Hematopoietic multipotent progenitor cell treated with erythropoietin and hydrocortisone succinate and interleukin-3 and kit ligand, for 6 days (in vitro differentiated cells): ENCODE data around the gene LYSMD3.

Source experiments
- DNase-seq: peaks from one replicate; pipeline ENCODE4 v3.0.0-alpha.2; 2015

Gene LYSMD3

DNA sequence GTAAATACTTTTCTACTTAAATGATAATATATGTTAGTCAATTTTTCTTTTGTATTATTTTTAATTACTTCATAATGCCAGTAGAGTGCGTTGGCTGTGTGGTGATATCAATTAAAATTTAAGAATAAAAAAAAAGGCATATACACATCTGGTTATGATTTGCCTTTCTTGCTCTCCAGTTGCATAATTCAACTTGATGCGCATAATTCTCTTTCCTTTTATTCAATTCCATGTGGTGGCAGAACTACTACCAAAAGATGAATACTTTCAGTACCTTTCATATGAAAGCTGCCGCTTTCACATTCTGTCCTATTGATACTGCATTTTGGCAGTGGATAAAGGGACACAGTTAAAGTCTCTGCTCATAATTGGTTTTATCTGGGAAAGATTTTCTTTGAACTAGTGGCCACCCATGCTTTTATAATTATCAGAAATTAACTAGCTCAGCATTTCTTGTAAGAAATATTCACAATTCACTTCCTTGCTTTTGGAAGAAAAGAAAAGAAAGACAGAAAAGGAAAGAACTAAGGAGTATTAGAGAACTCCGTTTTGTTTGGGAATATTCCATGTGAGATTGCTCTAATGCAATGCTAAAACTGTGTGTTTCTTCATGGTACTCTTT, 16.9 kb upstream of the LYSMD3 start:
- no peak for DNase-seq

DNA sequence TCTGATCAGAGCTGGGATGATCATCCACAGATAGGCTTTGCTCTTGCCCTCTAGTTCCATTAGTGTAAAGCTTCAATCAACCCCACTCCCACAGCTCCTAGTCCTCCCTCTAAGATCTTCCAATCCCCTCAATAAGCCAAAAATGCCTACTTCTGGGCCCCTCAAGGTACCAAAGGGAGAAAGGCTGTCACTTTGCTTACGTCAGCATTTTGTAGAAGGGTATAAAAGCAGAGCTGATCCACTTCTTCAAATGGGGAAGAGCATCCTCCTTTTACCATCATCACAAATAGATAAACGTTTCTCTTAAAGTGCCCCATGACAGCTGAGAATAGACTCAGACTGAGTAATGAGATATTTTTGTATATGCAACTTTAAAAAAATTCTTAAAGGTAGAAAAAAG, 16.1 kb upstream of the LYSMD3 start:
- DNase-seq, result no peak

DNA sequence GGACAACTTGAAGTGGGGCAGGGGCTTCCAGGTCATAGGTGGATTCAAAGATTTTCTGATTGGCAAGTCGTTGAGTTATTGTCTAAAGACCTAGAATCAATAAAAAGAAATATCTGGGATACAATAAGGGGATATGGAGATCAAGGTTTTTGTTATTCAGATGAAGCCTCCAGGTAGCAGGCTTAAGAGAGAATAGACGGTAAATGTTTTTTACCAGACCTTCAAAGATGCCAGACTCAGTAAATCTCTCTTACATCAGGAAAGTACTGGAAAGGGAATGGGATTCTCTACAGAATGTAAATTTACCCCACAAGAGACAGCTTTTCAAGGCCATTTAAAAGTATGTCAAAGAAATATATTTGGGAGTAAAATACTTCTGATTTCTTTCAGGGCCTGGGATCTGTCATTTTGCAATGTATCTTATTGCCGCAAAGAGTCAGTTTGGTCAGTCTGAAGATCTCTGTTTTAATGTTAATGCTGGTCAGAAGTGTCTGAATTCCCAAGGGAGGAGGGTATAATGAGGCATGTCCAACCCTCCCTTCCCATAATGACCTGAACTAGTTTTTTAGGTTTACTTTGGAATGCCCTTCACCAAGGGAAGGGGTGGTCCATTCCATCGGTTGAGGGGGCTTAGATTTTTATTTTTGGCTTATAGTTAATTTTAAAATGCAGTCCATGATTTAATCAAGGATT, 13.6 kb upstream of the LYSMD3 start:
- no peak for DNase-seq

DNA sequence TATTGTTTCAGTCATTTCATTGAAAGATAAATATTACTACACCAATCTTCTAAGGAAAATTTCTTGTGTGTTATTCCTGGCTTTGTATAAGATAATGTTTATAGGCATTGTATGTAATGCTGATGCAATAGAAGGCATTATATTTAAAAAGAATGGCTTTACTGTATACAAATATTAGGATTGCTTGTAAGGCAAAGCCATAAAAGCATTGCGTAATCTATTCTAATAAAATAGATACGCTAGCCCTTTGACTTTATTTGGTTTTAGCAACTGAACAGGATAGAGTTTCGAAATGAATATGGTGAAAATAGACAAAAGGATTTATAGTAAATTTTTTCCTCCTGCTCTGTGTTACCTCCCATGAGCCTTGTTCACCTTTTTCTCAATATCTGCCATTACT, 5.5 kb upstream of the LYSMD3 start:
- DNase-seq, result no peak

DNA sequence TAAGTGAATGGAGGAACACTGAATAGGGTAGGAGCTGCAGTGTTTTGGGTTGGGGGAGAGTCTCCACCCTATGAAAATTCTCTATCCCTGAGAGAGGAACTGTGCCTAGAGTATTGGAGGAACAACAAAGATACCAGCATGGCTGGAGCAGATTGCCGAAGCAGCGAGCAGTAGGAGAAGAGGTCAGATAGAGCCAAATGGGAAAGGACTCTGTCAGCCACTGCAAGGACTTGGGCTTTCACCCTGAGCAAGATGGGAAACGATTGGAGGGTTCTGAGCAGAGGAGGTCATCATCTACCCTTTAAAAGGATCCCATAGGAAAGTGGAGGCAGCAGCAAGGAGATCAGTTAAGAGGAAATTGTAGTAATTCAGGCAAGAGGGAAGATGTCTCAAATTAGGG, 4.4 kb upstream of the LYSMD3 start:
- DNase-seq, result no peak

DNA sequence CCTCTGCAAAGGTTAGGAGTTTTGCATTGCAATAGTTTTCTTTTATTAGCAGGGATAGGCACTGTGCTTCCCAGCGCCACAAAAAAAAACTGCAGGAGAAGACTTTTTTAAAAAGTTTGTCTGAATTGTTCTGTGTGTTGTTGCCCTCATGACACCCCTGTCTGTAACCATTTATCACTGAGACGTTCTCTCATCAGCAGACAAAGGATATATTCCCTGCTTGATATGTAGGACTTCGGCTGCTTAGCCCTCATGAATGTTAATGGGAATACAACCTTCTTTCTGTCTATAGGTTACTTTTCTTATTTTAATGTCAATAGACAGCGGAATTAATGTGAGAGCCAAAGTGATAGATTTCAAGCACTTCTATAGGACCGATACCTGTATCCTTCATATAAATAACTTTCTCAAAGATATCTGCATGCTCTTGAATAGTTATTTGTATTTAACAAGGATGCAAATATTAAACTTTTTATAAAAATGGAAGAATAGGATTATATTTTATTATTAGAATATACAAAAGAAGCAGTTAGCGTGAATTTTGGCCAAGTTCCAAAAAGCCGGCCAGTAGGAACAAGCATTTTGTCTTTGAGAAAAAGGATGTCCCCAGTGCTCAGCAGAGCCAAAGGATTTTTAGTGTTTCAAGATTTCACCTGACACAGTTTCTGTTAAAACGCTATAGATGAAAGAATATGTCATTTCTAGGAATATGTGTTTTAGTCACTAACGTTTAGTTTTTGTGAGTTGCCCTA, 1.5 kb upstream of the LYSMD3 start:
- no peak for DNase-seq

DNA sequence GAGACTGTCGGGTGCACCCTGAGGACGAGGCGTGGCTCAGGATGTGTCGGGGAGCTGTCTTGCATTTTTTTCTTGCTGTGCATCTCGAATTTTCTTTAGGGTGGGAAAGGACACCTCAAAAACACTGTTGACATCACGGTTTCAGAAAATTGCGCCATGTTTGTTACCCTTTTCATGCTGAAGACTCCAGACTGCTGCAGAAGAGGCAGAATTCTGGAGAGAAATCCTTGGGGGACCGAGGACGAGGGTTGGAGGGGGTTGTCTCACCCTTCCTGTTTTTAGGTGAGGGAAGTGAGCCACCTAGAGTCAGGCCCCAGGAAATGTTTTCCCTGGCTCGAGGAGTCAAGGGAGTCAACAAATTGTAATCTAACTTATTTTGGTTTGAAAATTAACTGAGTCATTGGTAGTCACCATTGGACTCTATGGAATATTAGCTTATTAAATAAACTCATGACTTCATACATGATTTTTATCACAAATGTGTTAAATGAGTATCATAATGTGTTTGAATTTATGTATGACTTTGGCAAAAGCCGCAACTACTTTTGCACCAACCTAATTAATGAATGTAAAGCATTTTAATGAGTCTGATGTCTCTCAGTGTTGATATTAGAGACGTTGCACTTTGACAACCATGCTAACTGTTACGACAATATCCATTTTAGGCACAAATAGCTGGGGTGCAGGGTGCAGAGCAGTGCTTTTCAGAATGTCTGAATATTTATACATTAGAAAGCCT, 724 bp upstream of the LYSMD3 start:
- DNase-seq, result peak; percentile 91

DNA sequence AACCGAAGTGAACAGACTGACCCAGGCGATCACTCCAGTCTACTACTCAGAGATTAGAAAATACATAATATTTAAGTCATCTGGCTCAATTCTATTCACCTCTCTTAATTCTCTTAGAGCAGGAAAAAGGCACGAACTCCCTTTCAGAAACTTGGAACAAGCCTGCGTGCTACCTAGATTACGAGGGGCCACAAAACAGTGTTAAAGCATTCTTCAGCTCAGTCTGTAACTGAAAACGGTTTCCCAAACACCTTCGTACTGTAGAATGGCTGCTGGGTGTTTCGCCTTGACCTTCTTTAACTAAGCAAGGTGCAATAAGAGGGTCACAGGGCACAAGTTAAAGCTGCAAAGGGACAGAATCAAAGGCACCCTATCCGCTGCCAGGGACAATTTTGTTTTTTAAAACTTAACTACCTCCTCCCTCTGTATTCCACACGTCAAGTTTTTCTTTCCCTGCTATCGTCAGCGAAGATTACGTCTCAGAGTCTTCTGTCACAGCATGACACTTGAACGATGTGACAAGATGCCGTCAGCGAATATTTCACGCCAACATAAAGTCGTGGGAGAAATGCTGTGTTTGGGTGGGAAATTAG, 687 bp downstream of the LYSMD3 start:
- DNase-seq, result peak; percentile 53

DNA sequence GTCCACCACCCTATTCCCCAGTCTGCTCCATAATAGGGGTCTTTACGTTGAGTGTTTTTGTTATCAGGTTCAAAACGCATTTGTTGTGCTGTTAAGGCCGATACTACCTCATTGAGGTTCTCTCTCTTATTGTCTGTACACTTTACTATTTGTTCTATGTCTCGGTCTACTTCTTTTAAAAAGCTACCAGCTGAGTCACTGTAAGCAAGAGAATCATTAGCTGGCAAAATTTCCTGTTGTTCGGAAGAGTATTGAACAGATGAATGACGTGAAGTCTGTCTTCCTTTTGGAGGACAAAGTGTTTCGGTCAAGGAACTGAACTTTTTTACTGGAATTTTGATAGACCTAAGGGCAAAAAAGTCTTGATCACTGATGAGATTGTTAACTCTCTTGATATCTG, 10.3 kb downstream of the LYSMD3 start:
- no peak for DNase-seq

DNA sequence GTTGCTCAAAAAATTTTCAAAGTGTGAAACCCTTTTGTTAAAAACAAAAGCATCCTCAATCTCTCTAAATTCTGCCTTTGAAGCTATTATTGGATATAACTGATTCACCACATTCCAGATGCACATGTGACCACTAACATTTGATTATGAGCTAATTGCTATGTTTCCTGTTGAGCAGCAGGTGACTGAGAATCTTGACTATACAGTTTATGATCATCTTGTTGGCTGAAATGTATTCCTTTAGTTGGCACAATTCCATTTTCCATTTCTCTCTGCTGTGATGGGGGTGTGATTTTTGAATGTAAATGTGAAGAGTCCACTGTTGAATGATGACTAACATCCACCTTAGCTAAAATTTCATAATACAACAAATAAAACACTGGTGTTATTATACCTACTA, 10.7 kb downstream of the LYSMD3 start:
- DNase-seq, result no peak

DNA sequence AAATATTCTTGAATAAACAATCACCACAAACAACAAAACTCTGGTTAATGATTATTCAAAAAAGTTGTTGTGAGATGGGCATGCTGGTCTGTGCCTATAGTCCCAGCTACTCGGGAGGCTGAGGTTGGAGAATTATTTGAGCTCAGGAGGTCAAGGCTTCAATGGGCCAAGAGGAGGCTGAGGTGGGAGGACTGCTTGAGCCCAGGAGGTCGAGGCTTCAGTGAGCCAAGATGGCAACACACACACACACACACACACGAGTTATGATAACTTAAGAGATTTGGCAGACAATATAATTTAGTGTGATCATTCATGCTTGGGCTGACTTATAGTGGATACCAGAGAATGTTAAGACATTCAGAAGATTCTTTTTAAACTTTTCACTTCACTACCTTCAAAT, 14.9 kb downstream of the LYSMD3 start:
- no peak for DNase-seq

DNA sequence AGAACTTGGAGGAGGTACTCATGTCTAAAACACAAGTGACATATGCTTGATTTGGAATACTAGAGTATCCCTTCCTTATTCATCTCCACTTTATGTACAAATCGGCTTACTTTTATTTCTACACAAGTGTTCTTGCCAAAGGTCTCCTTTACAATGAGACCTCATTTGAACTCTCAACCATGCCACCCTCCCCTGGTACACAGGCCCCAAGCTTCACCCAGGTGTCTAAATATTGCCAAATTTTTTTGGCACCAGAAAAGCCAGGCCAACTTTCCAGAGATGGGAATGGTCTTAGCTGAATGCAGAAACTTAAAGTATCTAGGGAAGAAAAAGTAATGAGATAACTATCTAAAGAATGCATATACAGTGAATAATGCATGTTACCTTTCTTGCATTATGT, 18.9 kb downstream of the LYSMD3 start:
- DNase-seq, result no peak

DNA sequence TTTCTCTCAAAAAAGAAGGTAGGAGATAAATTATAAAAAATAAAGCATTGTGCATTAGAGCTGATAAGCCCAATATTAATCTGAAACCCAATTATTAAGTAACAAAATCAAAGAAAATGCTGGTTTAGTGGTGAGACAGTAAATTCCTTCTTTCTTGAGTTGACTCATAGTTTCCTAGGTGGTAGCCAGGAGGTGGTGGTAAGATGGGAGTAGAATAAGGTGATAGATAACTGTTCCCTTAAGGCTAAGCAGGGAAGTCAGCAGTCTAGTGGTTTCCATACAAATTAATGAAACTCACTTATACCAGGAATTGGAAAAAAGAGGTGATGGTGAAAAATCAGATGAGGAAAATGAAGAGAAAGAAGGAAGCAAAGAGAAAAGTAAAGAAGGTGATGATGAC, 23.2 kb downstream of the LYSMD3 start:
- no peak for DNase-seq

DNA sequence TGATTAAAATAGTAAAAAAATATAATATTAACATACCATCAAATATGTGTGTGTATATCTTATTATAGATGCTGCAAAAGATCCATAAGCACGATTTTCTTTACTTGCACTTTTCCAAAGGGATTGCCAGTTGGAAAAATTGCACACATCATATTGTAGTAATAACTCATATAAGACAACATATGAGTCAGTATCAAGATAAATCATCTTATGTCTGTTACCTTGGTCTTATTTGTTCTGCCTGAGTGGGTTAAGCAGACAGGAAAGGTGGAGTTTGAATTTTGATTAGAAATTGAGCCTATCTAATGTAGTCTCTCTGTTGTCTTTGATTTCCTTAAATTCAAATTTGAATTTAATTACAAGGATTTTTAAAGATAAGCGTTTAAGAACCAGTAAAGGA, 24.6 kb downstream of the LYSMD3 start:
- DNase-seq, result no peak

DNA sequence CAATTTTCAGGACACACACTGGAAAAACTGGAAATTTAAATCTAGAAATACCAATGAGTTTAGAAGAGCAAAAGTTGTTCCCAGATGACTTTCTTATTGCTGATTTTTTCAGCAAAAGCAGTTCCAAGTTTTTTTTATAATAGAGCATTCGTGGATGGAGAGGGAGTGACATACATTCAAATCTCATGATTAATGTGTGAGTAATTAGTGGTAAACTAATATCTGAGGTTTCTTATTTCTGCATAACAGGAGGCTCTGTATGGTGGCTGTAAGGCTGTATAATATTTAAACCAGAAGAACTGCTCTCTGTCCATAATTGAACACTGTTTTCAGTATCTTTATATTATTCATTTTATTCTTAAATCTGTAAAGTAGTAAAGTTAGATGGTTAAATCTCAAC, 25.8 kb downstream of the LYSMD3 start:
- no peak for DNase-seq

DNA sequence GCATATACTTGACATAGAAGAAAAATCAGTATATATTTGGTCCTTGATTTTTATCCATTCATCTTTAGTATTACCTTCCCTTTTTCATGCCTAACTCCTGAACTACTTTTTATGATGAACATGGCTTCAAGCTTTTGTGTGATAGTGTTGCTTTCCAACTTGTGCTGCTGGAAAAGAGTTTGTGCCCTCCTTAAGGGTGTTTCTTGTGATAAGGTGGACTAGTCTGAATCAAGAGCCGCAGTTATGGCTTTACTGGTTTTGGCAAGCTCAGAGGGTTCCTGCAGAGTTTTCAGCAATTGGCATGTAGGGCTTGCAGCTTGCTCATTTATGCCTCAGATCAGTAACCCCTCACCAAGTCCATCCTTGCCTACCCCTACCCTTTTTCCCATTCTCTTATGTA, 34.2 kb downstream of the LYSMD3 start:
- DNase-seq, result peak; percentile 72

DNA sequence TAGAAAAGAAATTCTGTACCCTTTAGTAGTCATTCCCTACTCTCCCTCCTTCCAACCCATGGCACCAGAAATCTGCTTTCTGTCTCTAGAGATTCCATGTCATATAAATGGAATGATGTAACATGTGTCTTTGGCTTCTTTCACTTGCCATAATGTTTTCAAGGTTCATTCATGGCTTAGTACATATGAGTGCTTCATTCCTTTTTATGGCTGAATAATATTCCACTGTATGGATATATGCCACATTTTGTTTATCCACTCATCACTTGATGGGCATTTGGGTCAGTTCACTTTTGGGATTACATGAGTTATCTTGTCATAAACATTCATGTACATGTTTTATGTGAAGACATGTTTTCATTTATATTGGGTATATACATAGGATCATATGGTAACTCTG, 35.3 kb downstream of the LYSMD3 start:
- no peak for DNase-seq

DNA sequence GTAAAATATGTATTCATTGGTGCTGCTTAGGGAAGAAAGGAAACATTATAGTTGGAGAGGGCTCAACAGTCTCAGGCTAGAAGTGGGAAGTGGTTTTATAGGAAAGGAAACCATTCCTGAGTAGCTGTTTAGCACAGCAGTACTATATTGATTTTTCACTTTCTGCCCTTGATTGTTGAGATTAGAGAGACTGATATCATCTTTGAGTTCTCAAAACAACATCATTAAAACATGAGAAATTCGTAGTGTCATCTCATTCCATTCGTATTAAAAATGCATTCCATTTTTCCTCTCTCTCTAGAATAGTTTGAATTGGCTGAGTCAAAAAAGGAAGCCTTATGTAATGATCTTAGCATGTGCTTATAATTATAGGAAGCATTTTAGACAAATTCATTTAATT, 40.6 kb downstream of the LYSMD3 start:
- DNase-seq, result no peak

DNA sequence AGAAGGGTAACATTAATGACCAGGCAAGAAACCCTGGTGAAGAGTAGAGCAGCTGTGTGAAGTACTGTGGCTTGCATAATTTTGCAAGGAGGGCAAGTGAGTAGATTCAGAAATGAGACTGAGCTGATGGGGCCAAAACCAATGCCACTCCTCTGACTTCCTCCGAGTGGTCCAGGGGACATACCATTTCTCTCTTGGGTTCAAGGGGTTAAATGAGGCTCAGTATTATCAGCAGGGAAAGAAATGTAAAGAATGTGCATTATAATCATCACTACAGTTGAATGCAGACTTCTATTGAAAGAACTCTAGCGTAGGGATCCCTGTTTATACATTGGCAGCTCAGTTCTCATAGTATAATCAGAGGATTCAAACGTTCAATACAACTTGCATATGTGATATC, 44.8 kb downstream of the LYSMD3 start:
- DNase-seq, result no peak

DNA sequence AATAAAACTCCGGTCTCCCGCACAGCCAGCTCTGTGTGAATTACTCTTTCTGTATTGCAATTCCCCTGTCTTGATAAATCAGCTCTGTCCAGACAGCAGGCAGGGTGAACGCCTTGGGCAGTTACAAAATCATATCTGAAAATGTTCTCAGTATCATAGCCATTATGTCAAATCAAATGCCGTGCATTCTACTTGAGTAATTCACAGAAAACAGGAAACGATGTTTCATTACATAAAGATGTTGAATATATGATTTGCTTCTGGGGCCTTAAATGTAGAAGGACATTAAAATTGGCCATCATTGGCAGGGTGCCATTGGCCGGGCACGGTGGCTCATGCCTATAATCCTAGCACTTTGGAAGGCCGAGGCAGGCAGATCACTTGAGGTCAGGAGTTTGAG, 46.2 kb downstream of the LYSMD3 start:
- no peak for DNase-seq

DNA sequence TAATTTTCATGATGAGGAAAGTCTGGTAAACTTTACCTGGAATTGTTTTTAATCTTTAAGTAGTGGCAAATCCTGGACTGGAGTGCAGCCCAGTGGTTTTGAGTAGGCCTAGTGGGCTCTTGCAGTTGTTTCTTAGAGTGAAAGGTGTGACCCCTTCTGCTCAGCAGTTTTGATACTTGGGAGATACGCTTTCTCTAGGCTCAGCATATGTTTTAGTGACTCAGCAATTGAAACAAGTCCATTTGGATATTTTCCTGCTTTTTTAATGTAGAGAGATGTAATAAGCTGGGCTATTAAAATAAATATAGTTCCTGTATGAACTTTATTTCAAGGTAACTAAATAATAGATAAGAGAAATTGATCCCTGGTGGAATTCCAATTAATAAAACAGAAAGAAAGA, 48.7 kb downstream of the LYSMD3 start:
- no peak for DNase-seq

DNA sequence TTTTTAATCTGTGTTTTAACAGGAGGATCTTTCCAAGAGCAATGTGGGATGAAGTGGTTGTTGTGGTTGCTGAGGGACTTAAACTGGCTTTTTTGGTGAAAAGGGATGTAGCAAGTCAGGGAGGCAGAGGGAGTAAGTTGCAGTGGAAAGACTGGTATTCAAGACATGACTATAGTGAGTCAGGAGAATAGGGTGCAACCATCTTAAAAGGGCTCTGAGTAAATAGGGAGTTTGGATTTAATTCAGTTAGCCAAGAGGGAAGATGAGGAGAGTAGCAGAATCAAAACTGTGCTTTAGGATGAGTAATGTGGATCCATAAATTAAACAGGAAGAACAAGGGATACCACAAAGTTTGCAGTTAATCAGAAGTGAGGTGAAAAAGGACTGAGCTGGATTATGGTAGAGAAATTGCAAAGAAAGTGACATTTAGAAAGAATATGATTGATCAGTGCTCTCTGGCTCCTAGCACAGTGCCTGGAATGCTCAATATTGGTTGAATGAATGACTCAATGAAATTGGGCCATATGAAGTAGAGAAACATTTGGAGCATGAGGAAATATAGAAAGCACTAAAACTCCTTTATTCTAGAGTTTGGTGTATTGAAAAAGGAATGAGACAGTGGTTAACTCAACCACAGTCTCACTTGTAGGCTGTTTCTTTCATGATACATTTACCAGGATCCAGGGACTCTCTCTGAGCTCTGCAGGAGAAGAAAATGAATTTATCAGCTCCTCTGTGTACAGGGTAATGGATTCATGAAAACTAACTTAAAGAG, 49.6 kb downstream of the LYSMD3 start:
- DNase-seq, result no peak
